ENCODE results near the gene ALOX15.
"Not testable (repeated sequence)": the region's sequence is repeated elsewhere in the genome, so short reads cannot be mapped to it uniquely, and the experiment has no call there.

Gene ALOX15

DNA sequence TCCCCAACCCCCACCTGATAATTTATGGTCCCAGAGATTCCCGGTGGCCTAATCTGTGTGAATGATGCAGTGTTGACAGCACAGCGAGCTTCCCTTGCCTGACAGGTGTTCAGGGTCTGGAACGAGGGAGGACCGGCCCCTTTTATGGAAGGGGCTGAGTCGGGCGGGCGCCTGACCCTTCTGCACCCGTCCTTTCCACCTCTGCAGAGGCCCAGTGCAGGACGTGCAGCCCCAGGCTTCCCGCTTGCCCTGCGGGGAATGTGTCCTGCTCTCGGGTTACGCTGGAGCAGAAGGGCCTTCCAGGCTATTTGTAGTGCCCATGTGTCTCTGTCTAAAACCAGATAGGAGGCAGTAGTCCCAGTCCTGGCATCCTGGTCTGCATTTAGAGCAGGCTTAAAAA, 40.9 kb downstream of the ALOX15 start:
- TF ChIP-seq, protein P1, sequence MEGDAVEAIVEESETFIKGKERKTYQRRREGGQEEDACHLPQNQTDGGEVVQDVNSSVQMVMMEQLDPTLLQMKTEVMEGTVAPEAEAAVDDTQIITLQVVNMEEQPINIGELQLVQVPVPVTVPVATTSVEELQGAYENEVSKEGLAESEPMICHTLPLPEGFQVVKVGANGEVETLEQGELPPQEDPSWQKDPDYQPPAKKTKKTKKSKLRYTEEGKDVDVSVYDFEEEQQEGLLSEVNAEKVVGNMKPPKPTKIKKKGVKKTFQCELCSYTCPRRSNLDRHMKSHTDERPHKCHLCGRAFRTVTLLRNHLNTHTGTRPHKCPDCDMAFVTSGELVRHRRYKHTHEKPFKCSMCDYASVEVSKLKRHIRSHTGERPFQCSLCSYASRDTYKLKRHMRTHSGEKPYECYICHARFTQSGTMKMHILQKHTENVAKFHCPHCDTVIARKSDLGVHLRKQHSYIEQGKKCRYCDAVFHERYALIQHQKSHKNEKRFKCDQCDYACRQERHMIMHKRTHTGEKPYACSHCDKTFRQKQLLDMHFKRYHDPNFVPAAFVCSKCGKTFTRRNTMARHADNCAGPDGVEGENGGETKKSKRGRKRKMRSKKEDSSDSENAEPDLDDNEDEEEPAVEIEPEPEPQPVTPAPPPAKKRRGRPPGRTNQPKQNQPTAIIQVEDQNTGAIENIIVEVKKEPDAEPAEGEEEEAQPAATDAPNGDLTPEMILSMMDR (IDR thresholded peaks at IDR 0.05; ENCODE audit: extremely low read depth, insufficient read depth, missing control alignments): no peak
- no peak for DNase-seq (ENCODE audit: low spot score)
- in situ Hi-C loops (cut with MboI; ENCODE audit: low pct_unique_long_range_greater_than_20kb, low sequenced_read_pairs, unreplicated experiment): no loop called here

DNA sequence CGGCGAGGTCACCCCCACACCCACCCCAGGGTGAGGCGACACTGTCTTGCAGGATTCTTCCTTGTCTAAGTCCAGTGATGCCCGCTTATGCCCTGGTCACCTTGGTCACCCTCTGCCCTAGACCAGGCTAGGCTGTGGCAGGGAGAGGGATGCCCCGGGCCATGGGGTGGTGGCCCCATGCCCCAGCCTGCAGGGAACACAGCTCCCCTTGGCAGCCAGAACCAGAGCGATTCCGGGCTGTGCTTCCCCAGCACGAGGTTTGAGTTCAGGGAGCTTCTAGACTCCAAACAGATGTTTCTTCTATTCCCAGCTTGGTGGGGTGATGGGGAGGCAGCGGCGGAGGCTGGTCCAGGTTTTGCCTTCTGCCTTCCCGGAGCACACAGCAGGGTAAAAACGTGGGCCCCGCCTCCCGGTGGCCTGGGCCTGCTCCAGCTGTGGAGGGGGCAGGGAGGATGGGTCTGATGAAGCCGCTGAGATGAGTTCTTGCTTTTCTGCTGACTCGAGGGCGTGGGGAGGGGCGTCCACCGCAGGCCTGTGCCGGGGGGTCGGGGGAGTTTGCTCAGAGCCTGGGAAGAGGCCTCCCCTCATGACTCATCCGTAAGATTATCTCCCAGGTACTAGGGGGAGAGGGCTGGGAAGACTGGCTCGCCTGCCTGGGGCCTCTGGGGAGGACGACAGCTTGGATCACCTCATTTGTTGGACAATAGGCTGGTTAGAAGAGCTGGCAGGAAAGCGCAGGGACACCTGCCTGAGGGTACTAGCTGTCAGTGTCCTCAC, 41.8 kb downstream of the ALOX15 start:
- in situ Hi-C loops (cut with MboI; ENCODE audit: low pct_unique_long_range_greater_than_20kb, low sequenced_read_pairs, unreplicated experiment): no loop called here
- DNase-seq (ENCODE audit: low spot score): no peak
- TF ChIP-seq, protein P1 (IDR thresholded peaks at IDR 0.05; ENCODE audit: extremely low read depth, insufficient read depth, missing control alignments): no peak

GRCh38 chr17:4598776-4599504, 42.5 kb downstream of the ALOX15 start:
- no peak for DNase-seq (ENCODE audit: low spot score)
- TF ChIP-seq, protein P1 (IDR thresholded peaks at IDR 0.05; ENCODE audit: extremely low read depth, insufficient read depth, missing control alignments): no peak
- in situ Hi-C loops (cut with MboI; ENCODE audit: low pct_unique_long_range_greater_than_20kb, low sequenced_read_pairs, unreplicated experiment): no loop called here

DNA sequence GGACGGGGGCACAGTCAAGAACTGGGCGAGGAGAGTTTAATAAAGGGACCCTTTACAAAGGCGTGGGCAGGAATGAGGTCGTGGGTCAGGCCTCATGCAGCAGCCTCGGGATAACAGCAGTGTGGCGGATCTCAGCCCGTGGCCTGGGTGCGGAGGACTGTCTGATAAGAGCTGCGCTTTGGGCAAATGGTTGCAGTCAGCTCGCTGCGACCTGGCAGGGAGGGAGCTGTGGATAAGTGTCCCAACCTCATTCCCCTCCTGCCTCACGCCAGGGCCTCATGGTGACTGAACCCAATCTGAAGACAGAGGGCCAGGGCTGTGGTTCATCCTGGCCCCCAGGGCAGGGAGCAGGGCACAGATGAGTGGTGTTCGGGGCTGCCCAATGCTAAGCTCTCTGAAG, 43.5 kb downstream of the ALOX15 start:
- TF ChIP-seq, protein P1 (IDR thresholded peaks at IDR 0.05; ENCODE audit: extremely low read depth, insufficient read depth, missing control alignments): no peak
- in situ Hi-C loops (cut with MboI; ENCODE audit: low pct_unique_long_range_greater_than_20kb, low sequenced_read_pairs, unreplicated experiment): no loop called here
- DNase-seq (ENCODE audit: low spot score): no peak

DNA sequence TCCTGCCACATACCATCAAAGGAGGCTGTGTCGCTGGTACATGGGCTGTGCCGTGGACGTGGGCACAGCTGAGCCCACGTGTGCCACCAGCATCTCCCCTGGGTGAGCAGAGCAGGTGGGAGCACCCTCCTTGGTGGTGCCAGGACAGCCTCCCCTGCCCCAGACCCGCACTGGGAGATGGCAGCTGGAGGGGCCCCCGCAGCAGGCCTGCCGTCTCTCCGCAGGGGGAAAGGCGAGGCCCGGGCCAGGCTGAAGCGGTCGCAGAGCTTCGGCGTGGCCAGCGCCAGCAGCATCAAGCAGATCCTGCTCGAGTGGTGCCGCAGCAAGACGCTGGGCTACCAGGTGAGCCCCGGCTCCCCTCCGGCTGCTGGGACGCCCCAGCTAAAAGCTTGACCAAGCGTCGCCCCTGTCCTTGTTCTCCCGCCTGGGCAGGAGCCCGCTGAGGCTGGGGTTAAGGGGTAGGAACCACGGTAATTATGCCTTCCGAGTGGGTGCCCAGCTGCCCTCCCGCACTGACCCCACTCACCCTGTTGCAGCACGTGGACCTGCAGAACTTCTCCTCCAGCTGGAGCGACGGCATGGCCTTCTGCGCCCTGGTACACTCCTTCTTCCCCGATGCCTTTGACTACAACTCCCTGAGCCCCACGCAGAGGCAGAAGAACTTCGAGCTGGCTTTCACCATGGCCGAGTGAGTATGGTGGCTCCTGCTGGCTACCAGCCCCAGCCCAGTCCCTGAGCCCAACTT, 44.7 kb downstream of the ALOX15 start:
- in situ Hi-C loops (cut with MboI; ENCODE audit: low pct_unique_long_range_greater_than_20kb, low sequenced_read_pairs, unreplicated experiment): no loop called here
- DNase-seq (ENCODE audit: low spot score): no peak
- TF ChIP-seq, protein P1 (IDR thresholded peaks at IDR 0.05; ENCODE audit: extremely low read depth, insufficient read depth, missing control alignments): no peak

GRCh38 chr17:4595685-4596342, 45.7 kb downstream of the ALOX15 start:
- DNase-seq (ENCODE audit: low spot score); in situ Hi-C loops (cut with MboI; ENCODE audit: low pct_unique_long_range_greater_than_20kb, low sequenced_read_pairs, unreplicated experiment): not testable (repeated sequence)

All from GM13977 (cell line).